Astrocyte (in vitro differentiated cells and primary cell): ENCODE data around the gene ACAD8. TPM values are rescaled to one million over a fixed set of nuclear protein-coding genes. Genes with fewer than 3 reads are reported as not detected.

ENCODE experiments used
- DNase-seq: peaks from one replicate; pipeline ENCODE4 v3.0.0-alpha.2; 2010; ENCODE audit warnings: low read depth
- FAIRE-seq: peaks from 2 replicates; lab custom pipeline; 2011; peaks lifted over from hg19 to GRCh38; lab: Jason Lieb, UNC
- H2AFZ ChIP-seq: 2 replicates; pipeline ENCODE4 v1.6.0; 2012; ENCODE audit warnings: low read depth, low read length, inconsistent platforms
- H3K27ac ChIP-seq: 2 replicates; pipeline ENCODE4 v1.5.1; 2011; ENCODE audit warnings: low read depth, low read length, inconsistent platforms
- H3K27me3 ChIP-seq: 2 replicates; pipeline ENCODE4 v1.6.0; 2011; ENCODE audit warnings: low read length, inconsistent platforms; ENCODE audit not compliant: insufficient read depth
- H3K36me3 ChIP-seq: 2 replicates; pipeline ENCODE4 v1.5.1; 2011; ENCODE audit warnings: low read length, inconsistent platforms; ENCODE audit not compliant: insufficient read depth
- H3K4me1 ChIP-seq: 2 replicates; pipeline ENCODE4 v1.5.1; 2011; ENCODE audit warnings: low read length, inconsistent platforms; ENCODE audit not compliant: insufficient read depth
- H3K4me2 ChIP-seq: 2 replicates; pipeline ENCODE4 v1.6.0; 2012; ENCODE audit warnings: low read length, inconsistent platforms
- H3K4me3 ChIP-seq: 2 replicates; pipeline ENCODE4 v1.5.1; 2011; ENCODE audit warnings: low read depth, mild to moderate bottlenecking, low read length, inconsistent platforms; ENCODE audit not compliant: insufficient read depth
- H3K79me2 ChIP-seq: 2 replicates; pipeline ENCODE4 v1.6.0; 2012; ENCODE audit warnings: mild to moderate bottlenecking, low read length, inconsistent platforms; ENCODE audit not compliant: insufficient read depth
- H3K9ac ChIP-seq: 2 replicates; pipeline ENCODE4 v1.6.0; 2012; ENCODE audit warnings: mild to moderate bottlenecking, low read length, inconsistent platforms
- H3K9me3 ChIP-seq: 2 replicates; pipeline ENCODE4 v1.5.1; 2012; ENCODE audit warnings: low read depth, mild to moderate bottlenecking, low read length, inconsistent platforms; ENCODE audit not compliant: insufficient read depth
- H4K20me1 ChIP-seq: 2 replicates; pipeline ENCODE4 v1.6.0; 2012; ENCODE audit warnings: low read length, inconsistent platforms; ENCODE audit not compliant: insufficient read depth
- H3K27ac Mint-ChIP-seq: one replicate; pipeline ENCODE4 v1.8.0; 2021; ENCODE audit warnings: mild to moderate bottlenecking, mixed read lengths; ENCODE audit not compliant: unreplicated experiment
- H3K27me3 Mint-ChIP-seq: one replicate; pipeline ENCODE4 v1.8.0; 2021; ENCODE audit warnings: low read depth, mixed read lengths; ENCODE audit not compliant: unreplicated experiment
- H3K36me3 Mint-ChIP-seq: one replicate; pipeline ENCODE4 v1.8.0; 2021; ENCODE audit warnings: low read depth, mixed read lengths; ENCODE audit not compliant: unreplicated experiment
- H3K4me1 Mint-ChIP-seq: one replicate; pipeline ENCODE4 v1.8.0; 2021; ENCODE audit warnings: low read depth, mixed read lengths; ENCODE audit not compliant: unreplicated experiment
- H3K4me3 Mint-ChIP-seq: one replicate; pipeline ENCODE4 v1.8.0; 2021; ENCODE audit warnings: mild to moderate bottlenecking, moderate library complexity, mixed read lengths; ENCODE audit not compliant: unreplicated experiment
- H3K9me3 Mint-ChIP-seq: one replicate; pipeline ENCODE4 v1.8.0; 2021; ENCODE audit warnings: mild to moderate bottlenecking, mixed read lengths; ENCODE audit not compliant: unreplicated experiment
- EZH2 ChIP-seq: IDR thresholded peaks from 2 replicates; pipeline ENCODE4 v1.6.1; 2012; ENCODE audit warnings: mild to moderate bottlenecking, low read length, inconsistent platforms; ENCODE audit not compliant: insufficient read depth
- total RNA-seq: library from RNA; stranded (reverse); gene quantifications from 2 replicates; pipeline ENCODE4 v1.2.1, GENCODE V29; 2021
- TF ChIP-seq, protein P1 (sequence below): IDR thresholded peaks from 2 replicates; pipeline ENCODE4 v1.5.1; 2011; ENCODE audit warnings: low read depth, mild to moderate bottlenecking, inconsistent platforms, low read length, moderate library complexity; ENCODE audit not compliant: insufficient read depth

Gene ACAD8
- total RNA-seq, 1 donor from 2014 or later = 15.8 TPM

DNA sequence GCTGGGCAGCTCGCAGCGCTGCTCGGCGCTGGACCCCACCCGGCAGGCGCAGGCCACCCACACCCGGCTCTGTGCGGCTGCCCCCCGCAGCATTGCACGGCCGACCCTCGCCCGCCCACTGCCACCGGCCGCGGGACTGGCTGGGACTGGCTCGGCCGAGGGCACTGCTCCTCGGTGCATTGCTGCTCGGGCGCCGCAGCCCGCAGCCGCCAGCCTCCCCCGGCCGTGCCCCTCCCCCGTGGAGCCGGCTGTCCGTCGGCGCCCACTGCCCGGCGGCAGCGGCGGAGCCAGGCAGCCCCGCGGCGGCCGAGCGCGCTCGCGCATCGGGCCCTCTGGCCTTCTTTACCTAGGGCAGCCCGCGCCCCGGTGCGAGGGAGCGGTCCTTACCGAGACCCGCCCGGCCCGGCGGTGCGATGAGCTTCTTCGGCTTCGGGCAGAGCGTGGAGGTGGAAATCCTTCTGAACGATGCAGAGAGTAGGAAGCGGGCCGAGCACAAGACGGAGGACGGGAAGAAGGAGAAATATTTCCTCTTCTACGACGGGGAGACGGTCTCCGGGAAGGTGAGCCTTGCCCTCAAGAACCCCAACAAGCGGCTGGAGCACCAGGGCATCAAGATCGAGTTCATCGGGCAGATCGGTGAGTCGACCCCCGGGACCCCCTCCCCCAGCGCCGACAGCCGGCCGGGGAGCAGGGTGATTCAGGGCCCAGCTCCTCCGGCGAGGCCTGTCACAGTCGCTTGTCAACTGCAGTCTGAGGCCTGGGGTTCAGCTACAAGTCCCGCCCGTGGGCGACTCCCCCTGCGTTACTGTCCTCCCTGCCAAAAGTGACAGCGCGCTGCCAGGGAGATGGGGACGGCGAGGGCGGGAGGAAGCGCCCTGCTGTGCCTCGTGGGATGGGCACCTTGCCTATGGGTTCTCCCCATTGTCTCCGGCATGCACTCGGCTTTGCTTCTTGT is 28.4 kb upstream of the ACAD8 start:
- Histone ChIP-seq H3K9ac (peak overlapping the region; percentile 94), H3K4me3 (peak overlapping the region; percentile 100), H4K20me1 (peaks cover 52% of the 10 kb centered on the region), H3K36me3 (peaks cover 5% of the 10 kb centered on the region), H2AFZ (peak overlapping the region; percentile 100), H3K4me1 (peaks cover 29% of the 10 kb centered on the region), H3K27ac (peak overlapping the region; percentile 85), H3K79me2 (peaks cover 84% of the 10 kb centered on the region), H3K9me3 (no peaks in the 10 kb centered on the region), H3K27me3 (no peaks in the 10 kb centered on the region), H3K4me2 (peak overlapping the region; percentile 100)
- no peaks in the 10 kb centered on the region for H3K9me3 Mint-ChIP-seq
- no peak for TF ChIP-seq EZH2
- TF ChIP-seq, protein P1, sequence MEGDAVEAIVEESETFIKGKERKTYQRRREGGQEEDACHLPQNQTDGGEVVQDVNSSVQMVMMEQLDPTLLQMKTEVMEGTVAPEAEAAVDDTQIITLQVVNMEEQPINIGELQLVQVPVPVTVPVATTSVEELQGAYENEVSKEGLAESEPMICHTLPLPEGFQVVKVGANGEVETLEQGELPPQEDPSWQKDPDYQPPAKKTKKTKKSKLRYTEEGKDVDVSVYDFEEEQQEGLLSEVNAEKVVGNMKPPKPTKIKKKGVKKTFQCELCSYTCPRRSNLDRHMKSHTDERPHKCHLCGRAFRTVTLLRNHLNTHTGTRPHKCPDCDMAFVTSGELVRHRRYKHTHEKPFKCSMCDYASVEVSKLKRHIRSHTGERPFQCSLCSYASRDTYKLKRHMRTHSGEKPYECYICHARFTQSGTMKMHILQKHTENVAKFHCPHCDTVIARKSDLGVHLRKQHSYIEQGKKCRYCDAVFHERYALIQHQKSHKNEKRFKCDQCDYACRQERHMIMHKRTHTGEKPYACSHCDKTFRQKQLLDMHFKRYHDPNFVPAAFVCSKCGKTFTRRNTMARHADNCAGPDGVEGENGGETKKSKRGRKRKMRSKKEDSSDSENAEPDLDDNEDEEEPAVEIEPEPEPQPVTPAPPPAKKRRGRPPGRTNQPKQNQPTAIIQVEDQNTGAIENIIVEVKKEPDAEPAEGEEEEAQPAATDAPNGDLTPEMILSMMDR = no peak
- no peak for FAIRE-seq
- H3K4me1 Mint-ChIP-seq = peaks cover 28% of the 10 kb centered on the region
- peak overlapping the region; percentile 94 for H3K4me3 Mint-ChIP-seq
- H3K27ac Mint-ChIP-seq = peak overlapping the region; percentile 70
- no peaks in the 10 kb centered on the region for H3K36me3 Mint-ChIP-seq
- no peak for DNase-seq
- no peaks in the 10 kb centered on the region for H3K27me3 Mint-ChIP-seq

DNA sequence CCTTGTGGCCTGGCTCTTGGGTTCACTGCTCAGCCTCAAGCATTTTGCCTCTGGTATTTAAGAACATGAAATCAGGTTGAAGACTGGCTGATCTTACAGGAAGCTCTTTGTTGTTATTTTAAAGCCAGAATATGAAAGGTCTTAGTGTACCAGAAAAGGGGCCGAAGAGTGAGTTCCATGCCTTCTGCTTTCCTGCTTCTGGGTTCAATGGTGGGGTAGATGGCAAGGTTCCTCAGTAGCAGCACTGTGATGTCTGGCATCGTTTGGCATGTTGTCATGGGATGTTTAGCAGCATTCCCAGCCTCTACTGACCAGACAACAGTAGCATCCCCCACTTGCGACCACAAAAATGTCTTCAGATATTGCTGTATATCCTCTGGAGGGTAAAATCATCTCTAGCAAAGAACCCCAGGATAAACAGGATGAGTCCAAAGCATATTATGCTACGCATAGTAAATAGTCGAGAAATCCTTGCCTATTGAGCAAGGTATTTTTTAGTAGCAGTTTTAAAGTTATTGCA is 26.5 kb upstream of the ACAD8 start:
- TF ChIP-seq, protein P1 = no peak
- TF ChIP-seq EZH2 = no peak
- Mint-ChIP-seq H3K36me3 (peaks cover 4% of the 10 kb centered on the region), H3K27ac (no peak overlapping the region), H3K9me3 (no peaks in the 10 kb centered on the region), H3K27me3 (no peaks in the 10 kb centered on the region), H3K4me1 (peaks cover 34% of the 10 kb centered on the region), H3K4me3 (peak overlapping the region; percentile 17)
- Histone ChIP-seq H3K9me3 (no peaks in the 10 kb centered on the region), H4K20me1 (peaks cover 70% of the 10 kb centered on the region), H3K79me2 (peaks cover 87% of the 10 kb centered on the region), H3K4me2 (peak overlapping the region; percentile 100), H3K36me3 (peaks cover 5% of the 10 kb centered on the region), H2AFZ (no peak overlapping the region), H3K27me3 (no peaks in the 10 kb centered on the region), H3K4me3 (no peak overlapping the region), H3K9ac (no peak overlapping the region), H3K27ac (no peak overlapping the region), H3K4me1 (peaks cover 29% of the 10 kb centered on the region)
- DNase-seq (no peak), FAIRE-seq (no peak)
